Retinal pigment epithelial cell (primary cell): Measurements from ENCODE around the gene HMGCLL1.

ENCODE experiments used
- DNase-seq: peaks from one replicate; pipeline ENCODE4 v3.0.0-alpha.2; 2010; ENCODE audit warnings: low read depth
- H3K4me3 ChIP-seq: 2 replicates; pipeline ENCODE4 v1.5.1; 2011; ENCODE audit warnings: mild to moderate bottlenecking, low read length, control low read depth, moderate library complexity
- CTCF ChIP-seq: conservative IDR thresholded peaks from 2 replicates; pipeline ENCODE4 v1.5.1; 2011; ENCODE audit warnings: low read depth, low read length, control low read depth, inconsistent platforms

The HMGCLL1 gene

DNA sequence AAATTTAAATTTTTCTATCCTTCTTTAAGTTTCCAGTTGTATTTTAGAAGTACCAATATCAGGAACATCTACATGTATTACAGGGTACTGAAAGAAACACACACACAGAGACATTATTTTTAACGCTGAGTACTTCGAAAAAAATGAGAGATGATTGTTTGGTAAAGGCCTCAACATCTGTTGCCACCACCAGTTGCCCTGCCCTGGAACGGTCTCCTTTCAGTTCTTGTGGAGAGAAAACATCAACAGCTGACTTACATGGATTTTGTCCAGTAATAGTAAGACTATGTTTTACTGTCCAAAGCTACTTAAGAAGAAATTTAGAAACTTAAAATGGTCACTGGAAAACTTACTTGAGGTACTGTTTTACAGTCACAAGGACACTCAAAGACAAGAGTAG, 16.7 kb downstream of the HMGCLL1 start:
- no peak for DNase-seq
- no peak overlapping the region for H3K4me3 ChIP-seq
- no peak for TF ChIP-seq CTCF

DNA sequence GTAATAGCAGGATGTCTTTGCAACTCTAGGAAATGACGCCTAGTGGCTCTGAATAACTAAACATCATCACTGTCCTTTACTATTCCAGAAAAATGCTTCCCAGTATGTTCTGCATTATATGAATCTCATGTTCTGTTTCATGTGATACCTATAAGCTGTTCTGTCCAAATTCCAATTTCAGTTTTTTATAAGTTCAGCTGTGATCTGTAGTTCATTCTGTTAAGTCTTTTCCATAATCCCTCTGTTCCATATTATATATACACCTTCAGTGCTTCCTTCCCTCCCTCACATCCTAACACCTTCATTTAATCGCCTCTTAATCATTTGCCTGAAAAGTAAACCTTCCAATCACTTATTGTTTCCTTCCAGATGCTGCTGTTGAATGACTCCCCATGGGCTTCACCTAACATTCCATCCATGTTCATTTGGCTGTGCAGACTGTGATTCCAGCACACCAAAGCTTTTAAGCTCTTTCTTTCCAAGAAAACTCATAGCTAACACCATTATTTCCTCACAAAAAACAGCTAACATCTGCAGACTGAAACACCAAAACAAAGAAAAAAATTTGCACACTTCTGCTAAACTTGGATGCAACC, 18.6 kb downstream of the HMGCLL1 start:
- no peak for DNase-seq
- no peak for TF ChIP-seq CTCF
- no peak overlapping the region for H3K4me3 ChIP-seq

- no peak for DNase-seq
- no peak for TF ChIP-seq CTCF
- H3K4me3 ChIP-seq, result no peak overlapping the region
Measured at GRCh38 chr6:55557146-55557545, 21.8 kb downstream of the HMGCLL1 start.

DNA sequence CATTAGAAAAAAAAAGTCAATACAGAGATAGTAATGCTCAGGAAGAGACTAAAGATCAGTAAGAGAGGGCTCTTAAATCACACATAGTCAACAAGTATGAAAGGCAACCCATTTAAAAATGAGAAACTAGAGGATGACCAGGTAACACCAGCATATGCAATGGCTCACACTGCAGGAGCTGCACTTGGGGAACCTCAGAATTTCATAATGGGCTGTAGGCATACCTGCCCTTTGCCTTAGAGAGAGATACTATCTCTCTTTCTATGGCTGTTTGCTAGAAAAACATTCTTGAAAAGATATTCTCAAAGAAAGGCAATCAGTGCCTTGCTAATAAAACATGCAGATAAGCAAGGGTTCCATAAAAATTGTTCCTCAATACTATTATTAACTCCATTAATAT, 33.2 kb downstream of the HMGCLL1 start:
- TF ChIP-seq CTCF, result no peak
- DNase-seq, result no peak
- no peak overlapping the region for H3K4me3 ChIP-seq

GRCh38 chr6:55543633-55544309, 35.2 kb downstream of the HMGCLL1 start:
- no peak for TF ChIP-seq CTCF
- no peak overlapping the region for H3K4me3 ChIP-seq
- no peak for DNase-seq

GRCh38 chr6:55541024-55541423, 38.0 kb downstream of the HMGCLL1 start:
- TF ChIP-seq CTCF, result no peak
- no peak overlapping the region for H3K4me3 ChIP-seq
- no peak for DNase-seq

- H3K4me3 ChIP-seq, result no peak overlapping the region
- no peak for TF ChIP-seq CTCF
- DNase-seq, result no peak
Measured at GRCh38 chr6:55536391-55536956, 42.5 kb downstream of the HMGCLL1 start.
